ENCODE results near the gene FSIP1. TPM values are rescaled to one million over a fixed set of nuclear protein-coding genes. Genes with fewer than 3 reads are reported as not detected.

The FSIP1 gene
- total RNA-seq, 2 experiments from 2014 or later = 0.22 to 0.34 TPM

GRCh38 chr15:39589815-39590644 is 192.6 kb downstream of the FSIP1 start:
- no peaks in the 10 kb centered on the region for H3K4me1 ChIP-seq (ENCODE audit: insufficient read depth, low read length)
- ATAC-seq (ENCODE audit: poor library complexity) (no peak), DNase-seq (no peak)
- intact Hi-C loops (cut with DNase I, micrococcal nuclease) = loop anchor here (5.0 to 10.0 kb wide), 4 partner anchors 92 to 1145 kb away; no protein-coding TSS in a partner anchor
- POLR2A ChIA-PET = no interaction called here
- peaks cover 0 to 4% of the 10 kb centered on the region in 2 experiments for H3K9me3 ChIP-seq (ENCODE audit: control insufficient read depth in 1 of 2, insufficient read depth in 1 of 2, low read length in 2 of 2)
- H3K27me3 Mint-ChIP-seq = peaks cover 5% of the 10 kb centered on the region
- no peaks in the 10 kb centered on the region for H3K27me3 ChIP-seq (ENCODE audit: control insufficient read depth in 1 of 2, insufficient read depth in 2 of 2, low read length in 2 of 2)
- H3K27ac ChIP-seq (ENCODE audit: low read depth in 1 of 2, low read length in 2 of 2) = no peak overlapping the region
- no peak overlapping the region for H3K4me3 ChIP-seq (ENCODE audit: low read length)
- no peak overlapping the region for H3K4me3 Mint-ChIP-seq
- no peaks in the 10 kb centered on the region for H3K4me1 Mint-ChIP-seq (ENCODE audit: low read depth)
- no peaks in the 10 kb centered on the region for H3K36me3 Mint-ChIP-seq (ENCODE audit: low read depth)
- no peak overlapping the region for H3K27ac Mint-ChIP-seq
- no peak for TF ChIP-seq CTCF (IDR thresholded peaks at IDR 0.05)
- CTCF ChIA-PET = no interaction called here
- H3K9me3 Mint-ChIP-seq = no peaks in the 10 kb centered on the region
- H3K36me3 ChIP-seq (ENCODE audit: insufficient read depth, low read length) = no peaks in the 10 kb centered on the region

- Mint-ChIP-seq H3K4me1 (ENCODE audit: low read depth) (no peaks in the 10 kb centered on the region), H3K36me3 (ENCODE audit: low read depth) (no peaks in the 10 kb centered on the region), H3K4me3 (no peak overlapping the region), H3K27ac (no peak overlapping the region), H3K27me3 (peaks cover 9% of the 10 kb centered on the region), H3K9me3 (no peaks in the 10 kb centered on the region)
- ChIA-PET CTCF (no interaction called here), POLR2A (no interaction called here)
- Histone ChIP-seq H3K9me3 (ENCODE audit: control insufficient read depth in 1 of 2, insufficient read depth in 1 of 2, low read length in 2 of 2) (peaks cover 0 to 4% of the 10 kb centered on the region in 2 experiments), H3K27ac (ENCODE audit: low read depth in 1 of 2, low read length in 2 of 2) (no peak overlapping the region), H3K4me3 (ENCODE audit: low read length) (no peak overlapping the region), H3K27me3 (ENCODE audit: control insufficient read depth in 1 of 2, insufficient read depth in 2 of 2, low read length in 2 of 2) (no peaks in the 10 kb centered on the region), H3K4me1 (ENCODE audit: insufficient read depth, low read length) (no peaks in the 10 kb centered on the region), H3K36me3 (ENCODE audit: insufficient read depth, low read length) (no peaks in the 10 kb centered on the region)
- ATAC-seq (ENCODE audit: poor library complexity) (no peak), DNase-seq (no peak)
- TF ChIP-seq CTCF (IDR thresholded peaks at IDR 0.05) = no peak
- intact Hi-C loops (cut with DNase I, micrococcal nuclease) = loop anchor here in 1 of 2 experiments (10.0 kb wide), 2 partner anchors 865 to 1145 kb away; no protein-coding TSS in a partner anchor
Measured at GRCh38 chr15:39589193-39589814, 193.3 kb downstream of the FSIP1 start.

- Mint-ChIP-seq H3K27me3 (peaks cover 14% of the 10 kb centered on the region), H3K27ac (no peak overlapping the region), H3K4me1 (ENCODE audit: low read depth) (no peaks in the 10 kb centered on the region), H3K36me3 (ENCODE audit: low read depth) (no peaks in the 10 kb centered on the region), H3K4me3 (no peak overlapping the region), H3K9me3 (no peaks in the 10 kb centered on the region)
- Histone ChIP-seq H3K27ac (ENCODE audit: low read depth in 1 of 2, low read length in 2 of 2) (no peak overlapping the region), H3K4me3 (ENCODE audit: low read length) (no peak overlapping the region), H3K9me3 (ENCODE audit: control insufficient read depth in 1 of 2, insufficient read depth in 1 of 2, low read length in 2 of 2) (peaks cover 0 to 4% of the 10 kb centered on the region in 2 experiments), H3K36me3 (ENCODE audit: insufficient read depth, low read length) (no peaks in the 10 kb centered on the region), H3K27me3 (ENCODE audit: control insufficient read depth in 1 of 2, insufficient read depth in 2 of 2, low read length in 2 of 2) (no peaks in the 10 kb centered on the region), H3K4me1 (ENCODE audit: insufficient read depth, low read length) (no peaks in the 10 kb centered on the region)
- no peak for TF ChIP-seq CTCF (IDR thresholded peaks at IDR 0.05)
- intact Hi-C loops (cut with DNase I, micrococcal nuclease) = loop anchor here in 1 of 2 experiments (10.0 kb wide), 2 partner anchors 864 to 1144 kb away; no protein-coding TSS in a partner anchor
- ATAC-seq (ENCODE audit: poor library complexity) (no peak), DNase-seq (no peak)
- ChIA-PET POLR2A (no interaction called here), CTCF (no interaction called here)
Measured at GRCh38 chr15:39588531-39589192, 194.0 kb downstream of the FSIP1 start.

All from CD4-positive, alpha-beta T cell (primary cell).